ENCODE measurements around the gene SLC6A18. TPM values are rescaled to one million over a fixed set of nuclear protein-coding genes. Genes with fewer than 3 reads are reported as not detected.

SLC6A18 gene
- total RNA-seq, 2 donors from 2014 or later = 0.27 TPM; not detected in 1

DNA sequence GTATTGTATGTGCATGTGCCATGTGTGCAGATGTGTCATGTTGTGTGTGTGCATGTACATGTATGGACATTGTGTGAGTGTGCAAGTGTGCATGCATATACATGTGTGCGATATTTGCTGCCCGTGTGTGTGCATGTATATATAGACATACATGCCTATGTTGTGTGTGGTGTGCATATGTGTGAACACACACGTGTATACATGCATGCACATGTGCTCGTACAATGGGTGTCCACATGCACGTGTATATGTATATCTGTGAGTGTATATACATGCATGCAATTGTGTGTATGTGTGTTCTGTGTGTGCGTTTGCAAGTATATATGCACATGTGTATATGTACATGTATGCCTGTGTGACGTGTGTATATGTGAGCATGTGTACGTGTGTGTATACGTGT is 3.0 kb upstream of the SLC6A18 start:
- Histone ChIP-seq H3K9me3 (no peaks in the 10 kb centered on the region), H3K4me1 (no peaks in the 10 kb centered on the region), H3K36me3 (no peaks in the 10 kb centered on the region), H3K27me3 (no peaks in the 10 kb centered on the region), H3K27ac (no peak overlapping the region), H3K9ac (ENCODE audit: low read depth in 2 of 2, low read length in 2 of 2) (no peak overlapping the region), H3K4me3 (no peak overlapping the region)
- TF ChIP-seq CTCF (IDR thresholded peaks at IDR 0.05) = no peak
- intact Hi-C loops (cut with DNase I) = no loop called here
- no peak for DNase-seq

GRCh38 chr5:1222621-1223277 is 2.4 kb upstream of the SLC6A18 start:
- no peak for TF ChIP-seq CTCF (IDR thresholded peaks at IDR 0.05)
- Histone ChIP-seq H3K36me3 (no peaks in the 10 kb centered on the region), H3K9ac (ENCODE audit: low read depth in 2 of 2, low read length in 2 of 2) (no peak overlapping the region), H3K27me3 (no peaks in the 10 kb centered on the region), H3K4me1 (no peaks in the 10 kb centered on the region), H3K4me3 (no peak overlapping the region), H3K27ac (no peak overlapping the region), H3K9me3 (no peaks in the 10 kb centered on the region)
- intact Hi-C loops (cut with DNase I) = no loop called here
- no peak for DNase-seq

- Histone ChIP-seq H3K9ac (ENCODE audit: low read depth in 2 of 2, low read length in 2 of 2) (no peak overlapping the region), H3K36me3 (no peaks in the 10 kb centered on the region), H3K27ac (no peak overlapping the region), H3K9me3 (no peaks in the 10 kb centered on the region), H3K4me3 (no peak overlapping the region), H3K4me1 (no peaks in the 10 kb centered on the region), H3K27me3 (no peaks in the 10 kb centered on the region)
- TF ChIP-seq CTCF (IDR thresholded peaks at IDR 0.05) = no peak
- intact Hi-C loops (cut with DNase I) = no loop called here
- DNase-seq = no peak
Measured at GRCh38 chr5:1223278-1223670, 1.9 kb upstream of the SLC6A18 start.

DNA sequence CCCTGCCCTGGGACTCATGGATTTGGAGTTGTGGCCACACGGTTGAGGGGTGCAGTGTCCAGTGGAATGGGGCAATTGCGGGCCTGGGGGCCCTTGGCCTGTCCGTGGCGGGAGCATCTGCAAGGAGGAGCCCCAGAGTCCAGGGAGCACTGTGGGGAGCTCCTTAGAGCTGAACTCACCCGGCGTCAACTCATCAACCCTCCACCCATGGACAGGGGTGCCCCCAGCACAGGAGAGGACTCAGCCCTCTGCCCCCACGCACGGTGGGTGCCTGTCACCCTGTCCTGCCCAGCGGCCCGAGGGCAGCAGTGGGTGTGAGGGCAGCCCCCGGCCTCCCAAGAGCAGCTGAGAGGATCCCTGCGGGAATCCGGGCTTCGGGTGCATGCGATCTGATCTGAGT is 550 bp upstream of the SLC6A18 start:
- Histone ChIP-seq H3K36me3 (no peaks in the 10 kb centered on the region), H3K4me3 (no peak overlapping the region)

GRCh38 chr5:1226231-1226630 is 1.1 kb downstream of the SLC6A18 start:
- TF ChIP-seq CTCF (IDR thresholded peaks at IDR 0.05) = no peak
- Histone ChIP-seq H3K4me1 (no peaks in the 10 kb centered on the region), H3K27me3 (no peaks in the 10 kb centered on the region), H3K27ac (no peak overlapping the region), H3K9me3 (no peaks in the 10 kb centered on the region), H3K36me3 (no peaks in the 10 kb centered on the region), H3K4me3 (no peak overlapping the region), H3K9ac (ENCODE audit: low read depth in 2 of 2, low read length in 2 of 2) (no peak overlapping the region)
- intact Hi-C loops (cut with DNase I) = no loop called here
- DNase-seq = no peak

More for the DNA sequence above, 550 bp upstream of the SLC6A18 start:
- Histone ChIP-seq H3K4me1 (no peaks in the 10 kb centered on the region), H3K27me3 (no peaks in the 10 kb centered on the region), H3K27ac (no peak overlapping the region), H3K9ac (ENCODE audit: low read depth in 2 of 2, low read length in 2 of 2) (no peak overlapping the region), H3K9me3 (no peaks in the 10 kb centered on the region)
- intact Hi-C loops (cut with DNase I) = no loop called here
- no peak for TF ChIP-seq CTCF (IDR thresholded peaks at IDR 0.05)
- DNase-seq = no peak

Data from colonic mucosa (tissue), 4 donors.